ENCODE measurements around the gene KCNQ1.

KCNQ1 gene

DNA sequence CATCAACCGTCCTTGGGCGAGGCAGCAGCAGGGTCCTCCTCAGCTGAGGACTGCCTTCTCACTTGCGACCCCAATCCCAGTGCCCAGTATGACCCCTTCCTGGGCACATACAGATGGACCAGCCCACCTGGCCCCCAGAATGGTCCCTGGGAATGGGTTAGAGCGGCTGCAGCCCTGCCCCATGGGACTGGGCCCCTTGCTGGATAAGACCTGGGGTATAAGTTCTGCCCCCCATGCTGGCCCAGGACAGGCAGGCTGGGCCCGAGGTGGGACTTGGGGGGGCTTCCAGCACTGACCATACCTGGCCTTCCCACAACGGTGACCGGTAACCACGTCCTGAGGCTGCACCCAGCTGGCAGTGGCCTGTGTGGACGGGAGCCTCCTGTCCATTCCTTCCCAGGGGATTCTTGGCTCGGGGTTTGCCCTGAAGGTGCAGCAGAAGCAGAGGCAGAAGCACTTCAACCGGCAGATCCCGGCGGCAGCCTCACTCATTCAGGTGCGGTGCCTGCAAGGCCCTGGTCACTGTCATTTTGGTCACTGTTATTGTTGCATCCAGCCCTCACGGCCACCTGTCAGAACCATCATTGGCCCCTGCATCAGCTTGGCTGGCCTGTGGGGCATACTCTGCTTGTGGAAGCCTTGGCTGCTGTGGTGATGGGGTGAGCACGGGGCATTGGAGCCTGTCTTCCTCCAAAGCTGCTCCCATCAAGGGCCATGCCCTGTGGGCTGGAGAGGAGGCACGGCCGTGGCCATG lies 140.2 kb downstream of the KCNQ1 start:
- Histone ChIP-seq H3K27me3 (ENCODE audit: insufficient read depth, poor library complexity, severe bottlenecking) (no peaks in the 10 kb centered on the region), H3K9me3 (ENCODE audit: severe bottlenecking) (no peaks in the 10 kb centered on the region), H3K4me1 (ENCODE audit: insufficient read depth, poor library complexity, severe bottlenecking) (no peaks in the 10 kb centered on the region), H3K27ac (ENCODE audit: poor library complexity, severe bottlenecking) (no peak overlapping the region), H3K4me3 (ENCODE audit: severe bottlenecking) (no peak overlapping the region), H3K36me3 (ENCODE audit: low read depth) (no peaks in the 10 kb centered on the region)
- DNase-seq (ENCODE audit: low spot score) (peak; percentile 59), ATAC-seq (ENCODE audit: low read depth) (no peak)
- TF ChIP-seq, protein P1, sequence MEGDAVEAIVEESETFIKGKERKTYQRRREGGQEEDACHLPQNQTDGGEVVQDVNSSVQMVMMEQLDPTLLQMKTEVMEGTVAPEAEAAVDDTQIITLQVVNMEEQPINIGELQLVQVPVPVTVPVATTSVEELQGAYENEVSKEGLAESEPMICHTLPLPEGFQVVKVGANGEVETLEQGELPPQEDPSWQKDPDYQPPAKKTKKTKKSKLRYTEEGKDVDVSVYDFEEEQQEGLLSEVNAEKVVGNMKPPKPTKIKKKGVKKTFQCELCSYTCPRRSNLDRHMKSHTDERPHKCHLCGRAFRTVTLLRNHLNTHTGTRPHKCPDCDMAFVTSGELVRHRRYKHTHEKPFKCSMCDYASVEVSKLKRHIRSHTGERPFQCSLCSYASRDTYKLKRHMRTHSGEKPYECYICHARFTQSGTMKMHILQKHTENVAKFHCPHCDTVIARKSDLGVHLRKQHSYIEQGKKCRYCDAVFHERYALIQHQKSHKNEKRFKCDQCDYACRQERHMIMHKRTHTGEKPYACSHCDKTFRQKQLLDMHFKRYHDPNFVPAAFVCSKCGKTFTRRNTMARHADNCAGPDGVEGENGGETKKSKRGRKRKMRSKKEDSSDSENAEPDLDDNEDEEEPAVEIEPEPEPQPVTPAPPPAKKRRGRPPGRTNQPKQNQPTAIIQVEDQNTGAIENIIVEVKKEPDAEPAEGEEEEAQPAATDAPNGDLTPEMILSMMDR (IDR thresholded peaks at IDR 0.05; ENCODE audit: poor library complexity, severe bottlenecking): no peak

DNA sequence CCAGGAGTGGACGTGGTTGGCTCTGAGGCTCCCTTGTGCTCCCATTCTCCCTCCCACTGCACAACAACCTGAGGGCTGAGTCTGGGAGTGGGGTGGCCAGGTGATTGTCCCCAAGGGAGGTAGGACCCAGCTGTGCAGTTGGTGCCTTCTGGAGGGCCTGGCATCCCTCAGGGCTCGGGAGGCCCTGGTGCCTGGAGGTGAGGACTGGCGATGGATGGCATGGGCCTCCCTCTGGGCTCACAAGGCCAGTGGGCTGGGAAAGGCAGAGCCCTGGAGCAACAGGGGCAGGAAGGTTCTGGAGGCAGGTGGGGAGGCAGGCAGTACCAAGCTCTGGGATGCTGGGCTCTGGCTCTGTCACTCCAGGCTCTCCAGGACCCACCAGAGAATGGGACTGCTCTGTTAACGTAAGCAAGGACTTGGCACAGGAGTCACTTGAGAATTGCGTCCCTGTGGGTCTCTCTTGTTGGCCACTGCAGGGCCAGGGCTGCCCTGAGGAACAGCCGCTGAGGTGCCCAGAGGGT lies 140.8 kb downstream of the KCNQ1 start:
- H3K4me1 ChIP-seq (ENCODE audit: insufficient read depth, poor library complexity, severe bottlenecking): no peaks in the 10 kb centered on the region
- H3K27ac ChIP-seq (ENCODE audit: poor library complexity, severe bottlenecking): no peak overlapping the region
- ATAC-seq (ENCODE audit: low read depth) (no peak), DNase-seq (ENCODE audit: low spot score) (no peak)
- TF ChIP-seq, protein P1 (IDR thresholded peaks at IDR 0.05; ENCODE audit: poor library complexity, severe bottlenecking): no peak
- H3K4me3 ChIP-seq (ENCODE audit: severe bottlenecking): no peak overlapping the region
- H3K36me3 ChIP-seq (ENCODE audit: low read depth): no peaks in the 10 kb centered on the region
- no peaks in the 10 kb centered on the region for H3K9me3 ChIP-seq (ENCODE audit: severe bottlenecking)
- no peaks in the 10 kb centered on the region for H3K27me3 ChIP-seq (ENCODE audit: insufficient read depth, poor library complexity, severe bottlenecking)

GRCh38 chr11:2586087-2586792 lies 141.4 kb downstream of the KCNQ1 start:
- no peak for DNase-seq (ENCODE audit: low spot score)
- TF ChIP-seq, protein P1 (IDR thresholded peaks at IDR 0.05; ENCODE audit: poor library complexity, severe bottlenecking): no peak
- peaks cover 2% of the 10 kb centered on the region for H3K27me3 ChIP-seq (ENCODE audit: insufficient read depth, poor library complexity, severe bottlenecking)

DNA sequence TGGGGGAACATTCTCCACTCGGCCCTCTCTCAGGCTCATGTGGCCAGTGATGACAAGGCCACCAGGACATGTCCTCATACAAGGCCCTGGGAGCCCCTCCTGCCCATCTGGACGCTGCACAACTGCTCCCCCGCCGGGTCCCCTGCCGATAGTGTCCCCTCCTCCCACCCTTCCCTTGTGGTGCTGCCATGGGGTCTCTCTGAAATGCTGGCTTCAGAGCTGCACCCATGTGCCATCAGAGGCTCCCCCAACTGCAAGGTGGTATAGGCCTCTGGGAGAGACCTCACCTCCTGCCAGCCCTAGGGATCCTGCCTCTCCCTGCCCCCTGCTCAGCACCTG lies 142.0 kb downstream of the KCNQ1 start:
- Histone ChIP-seq H3K27ac (ENCODE audit: poor library complexity, severe bottlenecking) (no peak overlapping the region), H3K27me3 (ENCODE audit: insufficient read depth, poor library complexity, severe bottlenecking) (peaks cover 7% of the 10 kb centered on the region), H3K9me3 (ENCODE audit: severe bottlenecking) (no peaks in the 10 kb centered on the region), H3K4me1 (ENCODE audit: insufficient read depth, poor library complexity, severe bottlenecking) (no peaks in the 10 kb centered on the region), H3K36me3 (ENCODE audit: low read depth) (no peaks in the 10 kb centered on the region), H3K4me3 (ENCODE audit: severe bottlenecking) (no peak overlapping the region)
- TF ChIP-seq, protein P1 (IDR thresholded peaks at IDR 0.05; ENCODE audit: poor library complexity, severe bottlenecking): no peak
- DNase-seq (ENCODE audit: low spot score) (peak; percentile 53), ATAC-seq (ENCODE audit: low read depth) (no peak)

More at GRCh38 chr11:2586087-2586792, 141.4 kb downstream of the KCNQ1 start:
- H3K36me3 ChIP-seq (ENCODE audit: low read depth): no peaks in the 10 kb centered on the region
- H3K4me3 ChIP-seq (ENCODE audit: severe bottlenecking): no peak overlapping the region
- no peaks in the 10 kb centered on the region for H3K9me3 ChIP-seq (ENCODE audit: severe bottlenecking)
- H3K4me1 ChIP-seq (ENCODE audit: insufficient read depth, poor library complexity, severe bottlenecking): no peaks in the 10 kb centered on the region
- ATAC-seq (ENCODE audit: low read depth): no peak
- H3K27ac ChIP-seq (ENCODE audit: poor library complexity, severe bottlenecking): no peak overlapping the region
